ENCODE measurements around the gene AGBL1. TPM values are rescaled to one million over a fixed set of nuclear protein-coding genes. Genes with fewer than 3 reads are reported as not detected.
"Not testable (repeated sequence)": the region's sequence is repeated elsewhere in the genome, so short reads cannot be mapped to it uniquely, and the experiment has no call there.

Gene AGBL1
- total RNA-seq, 1 experiment from 2014 or later = not detected

GRCh38 chr15:86082619-86083380, 3.1 kb downstream of the AGBL1 start:
- peak; percentile 1 for DNase-seq (ENCODE audit: low spot score)

- no peak for DNase-seq (ENCODE audit: low spot score)
These were observed 8.1 kb downstream of the AGBL1 start for GRCh38 chr15:86087808-86088207.

GRCh38 chr15:86089422-86089821, 9.8 kb downstream of the AGBL1 start:
- no peak for DNase-seq (ENCODE audit: low spot score)

- DNase-seq (ENCODE audit: low spot score) = no peak
These were observed 22.1 kb downstream of the AGBL1 start for GRCh38 chr15:86101818-86102217.

GRCh38 chr15:86103825-86104224, 24.2 kb downstream of the AGBL1 start:
- DNase-seq (ENCODE audit: low spot score) = no peak

GRCh38 chr15:86106306-86106705, 26.6 kb downstream of the AGBL1 start:
- DNase-seq (ENCODE audit: low spot score) = no peak

- no peak for DNase-seq (ENCODE audit: low spot score)
These were observed 35.6 kb downstream of the AGBL1 start for GRCh38 chr15:86115145-86115801.

- no peak for DNase-seq (ENCODE audit: low spot score)
These were observed 42.0 kb downstream of the AGBL1 start for GRCh38 chr15:86121568-86122225.

GRCh38 chr15:86122691-86123391, 43.2 kb downstream of the AGBL1 start:
- not testable (repeated sequence) for DNase-seq (ENCODE audit: low spot score)

- no peak for DNase-seq (ENCODE audit: low spot score)
These were observed 46.1 kb downstream of the AGBL1 start for GRCh38 chr15:86125775-86126174.

GRCh38 chr15:86127547-86127946, 47.9 kb downstream of the AGBL1 start:
- no peak for DNase-seq (ENCODE audit: low spot score)

- no peak for DNase-seq (ENCODE audit: low spot score)
These were observed 55.4 kb downstream of the AGBL1 start for GRCh38 chr15:86135041-86135440.

- no peak for DNase-seq (ENCODE audit: low spot score)
These were observed 57.2 kb downstream of the AGBL1 start for GRCh38 chr15:86136861-86137260.

- no peak for DNase-seq (ENCODE audit: low spot score)
These were observed 59.1 kb downstream of the AGBL1 start for GRCh38 chr15:86138798-86139197.

- DNase-seq (ENCODE audit: low spot score) = no peak
These were observed 60.2 kb downstream of the AGBL1 start for GRCh38 chr15:86139828-86140227.

- DNase-seq (ENCODE audit: low spot score) = no peak
These were observed 75.0 kb downstream of the AGBL1 start for GRCh38 chr15:86154705-86155104.

- DNase-seq (ENCODE audit: low spot score) = no peak
These were observed 75.9 kb downstream of the AGBL1 start for GRCh38 chr15:86155551-86155950.

GRCh38 chr15:86157606-86158293, 78.1 kb downstream of the AGBL1 start:
- no peak for DNase-seq (ENCODE audit: low spot score)

- DNase-seq (ENCODE audit: low spot score) = no peak
These were observed 79.8 kb downstream of the AGBL1 start for GRCh38 chr15:86159468-86159867.

GRCh38 chr15:86161250-86161649, 81.6 kb downstream of the AGBL1 start:
- DNase-seq (ENCODE audit: low spot score) = no peak

GRCh38 chr15:86162172-86162591, 82.5 kb downstream of the AGBL1 start:
- DNase-seq (ENCODE audit: low spot score) = no peak

GRCh38 chr15:86162641-86163040, 83.0 kb downstream of the AGBL1 start:
- no peak for DNase-seq (ENCODE audit: low spot score)

Measured in A172 (cell line).